B cell (primary cell): Measurements from ENCODE around the gene CASK.

Source experiments
- EZH2 ChIP-seq: IDR thresholded peaks from 2 replicates; pipeline ENCODE4 v1.6.1; 2012; ENCODE audit warnings: borderline replicate concordance, low read depth, mild to moderate bottlenecking, moderate library complexity, low read length; ENCODE audit not compliant: insufficient read depth, poor library complexity, severe bottlenecking
- TF ChIP-seq, protein P1 (sequence below): fragments of 200-600 bp; IDR thresholded peaks from one replicate; pipeline ENCODE4 v1.8.0; 2022; ENCODE audit warnings: antibody characterized with exemption, mild to moderate bottlenecking

DNA sequence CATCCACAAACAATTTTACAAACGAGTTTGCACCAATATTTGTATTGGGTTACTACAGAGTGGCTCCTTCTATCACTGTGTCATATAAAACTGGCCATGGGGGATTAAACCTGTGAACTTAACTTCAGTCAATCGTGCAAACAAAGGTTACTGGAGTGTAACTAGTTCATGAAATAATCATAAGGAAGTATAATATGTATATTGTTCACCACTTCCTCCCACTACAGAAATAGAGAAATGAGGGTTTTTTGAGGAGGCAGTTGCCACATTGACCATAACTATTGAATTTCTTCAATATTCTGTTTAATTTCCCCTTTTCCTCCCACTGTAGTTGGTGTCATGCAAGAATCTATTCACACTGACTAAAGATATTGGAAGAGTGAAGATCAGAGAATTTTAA is 199.5 kb downstream of the CASK start, which contains the start of gene GPR82:
- TF ChIP-seq, protein P1, sequence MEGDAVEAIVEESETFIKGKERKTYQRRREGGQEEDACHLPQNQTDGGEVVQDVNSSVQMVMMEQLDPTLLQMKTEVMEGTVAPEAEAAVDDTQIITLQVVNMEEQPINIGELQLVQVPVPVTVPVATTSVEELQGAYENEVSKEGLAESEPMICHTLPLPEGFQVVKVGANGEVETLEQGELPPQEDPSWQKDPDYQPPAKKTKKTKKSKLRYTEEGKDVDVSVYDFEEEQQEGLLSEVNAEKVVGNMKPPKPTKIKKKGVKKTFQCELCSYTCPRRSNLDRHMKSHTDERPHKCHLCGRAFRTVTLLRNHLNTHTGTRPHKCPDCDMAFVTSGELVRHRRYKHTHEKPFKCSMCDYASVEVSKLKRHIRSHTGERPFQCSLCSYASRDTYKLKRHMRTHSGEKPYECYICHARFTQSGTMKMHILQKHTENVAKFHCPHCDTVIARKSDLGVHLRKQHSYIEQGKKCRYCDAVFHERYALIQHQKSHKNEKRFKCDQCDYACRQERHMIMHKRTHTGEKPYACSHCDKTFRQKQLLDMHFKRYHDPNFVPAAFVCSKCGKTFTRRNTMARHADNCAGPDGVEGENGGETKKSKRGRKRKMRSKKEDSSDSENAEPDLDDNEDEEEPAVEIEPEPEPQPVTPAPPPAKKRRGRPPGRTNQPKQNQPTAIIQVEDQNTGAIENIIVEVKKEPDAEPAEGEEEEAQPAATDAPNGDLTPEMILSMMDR: no peak
- no peak for TF ChIP-seq EZH2
